ENCODE data around the gene DPY19L1. TPM values are rescaled to one million over a fixed set of nuclear protein-coding genes. Genes with fewer than 3 reads are reported as not detected.

DPY19L1 gene
- total RNA-seq, 1 experiment from 2014 or later: 92.8 TPM

GRCh38 chr7:35037526-35038341 is 449 bp upstream of the DPY19L1 start:
- in situ Hi-C loops (cut with HindIII; ENCODE audit: low pct_unique_long_range_greater_than_20kb, low sequenced_read_pairs): no loop called here
- DNase-seq (ENCODE audit: low read depth, low spot score): peak; percentile 96

- in situ Hi-C loops (cut with HindIII; ENCODE audit: low pct_unique_long_range_greater_than_20kb, low sequenced_read_pairs): no loop called here
- peak; percentile 62 for DNase-seq (ENCODE audit: low read depth, low spot score)
Measured at GRCh38 chr7:35036361-35037171, 719 bp downstream of the DPY19L1 start.

- peak; percentile 55 for DNase-seq (ENCODE audit: low read depth, low spot score)
- in situ Hi-C loops (cut with HindIII; ENCODE audit: low pct_unique_long_range_greater_than_20kb, low sequenced_read_pairs): no loop called here
Measured at GRCh38 chr7:35035511-35035961, 1.7 kb downstream of the DPY19L1 start.

- DNase-seq (ENCODE audit: low read depth, low spot score): no peak
Measured at GRCh38 chr7:35032166-35032565, 5.1 kb downstream of the DPY19L1 start.

GRCh38 chr7:35030848-35031247 is 6.4 kb downstream of the DPY19L1 start:
- in situ Hi-C loops (cut with HindIII; ENCODE audit: low pct_unique_long_range_greater_than_20kb, low sequenced_read_pairs): no loop called here
- no peak for DNase-seq (ENCODE audit: low read depth, low spot score)

More at GRCh38 chr7:35032166-35032565, 5.1 kb downstream of the DPY19L1 start:
- in situ Hi-C loops (cut with HindIII; ENCODE audit: low pct_unique_long_range_greater_than_20kb, low sequenced_read_pairs): no loop called here

- no peak for DNase-seq (ENCODE audit: low read depth, low spot score)
- in situ Hi-C loops (cut with HindIII; ENCODE audit: low pct_unique_long_range_greater_than_20kb, low sequenced_read_pairs): no loop called here
Measured at GRCh38 chr7:35029311-35029710, 8.0 kb downstream of the DPY19L1 start.

- in situ Hi-C loops (cut with HindIII; ENCODE audit: low pct_unique_long_range_greater_than_20kb, low sequenced_read_pairs): no loop called here
- no peak for DNase-seq (ENCODE audit: low read depth, low spot score)
Measured at GRCh38 chr7:35026150-35026549, 11.1 kb downstream of the DPY19L1 start.

GRCh38 chr7:35025369-35025870 is 11.9 kb downstream of the DPY19L1 start:
- DNase-seq (ENCODE audit: low read depth, low spot score): no peak
- in situ Hi-C loops (cut with HindIII; ENCODE audit: low pct_unique_long_range_greater_than_20kb, low sequenced_read_pairs): no loop called here

GRCh38 chr7:35024298-35024697 is 13.0 kb downstream of the DPY19L1 start:
- in situ Hi-C loops (cut with HindIII; ENCODE audit: low pct_unique_long_range_greater_than_20kb, low sequenced_read_pairs): no loop called here
- DNase-seq (ENCODE audit: low read depth, low spot score): no peak

- in situ Hi-C loops (cut with HindIII; ENCODE audit: low pct_unique_long_range_greater_than_20kb, low sequenced_read_pairs): no loop called here
- no peak for DNase-seq (ENCODE audit: low read depth, low spot score)
Measured at GRCh38 chr7:35022725-35023124, 14.6 kb downstream of the DPY19L1 start.

- no peak for DNase-seq (ENCODE audit: low read depth, low spot score)
- in situ Hi-C loops (cut with HindIII; ENCODE audit: low pct_unique_long_range_greater_than_20kb, low sequenced_read_pairs): no loop called here
Measured at GRCh38 chr7:35021445-35021844, 15.8 kb downstream of the DPY19L1 start.

- DNase-seq (ENCODE audit: low read depth, low spot score): peak; percentile 36
- in situ Hi-C loops (cut with HindIII; ENCODE audit: low pct_unique_long_range_greater_than_20kb, low sequenced_read_pairs): no loop called here
Measured at GRCh38 chr7:35019801-35020200, 17.5 kb downstream of the DPY19L1 start.

GRCh38 chr7:35019179-35019729 is 18.0 kb downstream of the DPY19L1 start:
- in situ Hi-C loops (cut with HindIII; ENCODE audit: low pct_unique_long_range_greater_than_20kb, low sequenced_read_pairs): no loop called here
- no peak for DNase-seq (ENCODE audit: low read depth, low spot score)

GRCh38 chr7:35015346-35015859 is 21.9 kb downstream of the DPY19L1 start:
- peak; percentile 47 for DNase-seq (ENCODE audit: low read depth, low spot score)
- in situ Hi-C loops (cut with HindIII; ENCODE audit: low pct_unique_long_range_greater_than_20kb, low sequenced_read_pairs): no loop called here

- DNase-seq (ENCODE audit: low read depth, low spot score): no peak
- in situ Hi-C loops (cut with HindIII; ENCODE audit: low pct_unique_long_range_greater_than_20kb, low sequenced_read_pairs): no loop called here
Measured at GRCh38 chr7:35012160-35012559, 25.1 kb downstream of the DPY19L1 start.

GRCh38 chr7:35011085-35011484 is 26.2 kb downstream of the DPY19L1 start:
- in situ Hi-C loops (cut with HindIII; ENCODE audit: low pct_unique_long_range_greater_than_20kb, low sequenced_read_pairs): no loop called here
- no peak for DNase-seq (ENCODE audit: low read depth, low spot score)

- DNase-seq (ENCODE audit: low read depth, low spot score): no peak
- in situ Hi-C loops (cut with HindIII; ENCODE audit: low pct_unique_long_range_greater_than_20kb, low sequenced_read_pairs): no loop called here
Measured at GRCh38 chr7:35007768-35008167, 29.5 kb downstream of the DPY19L1 start.

- in situ Hi-C loops (cut with HindIII; ENCODE audit: low pct_unique_long_range_greater_than_20kb, low sequenced_read_pairs): no loop called here
- DNase-seq (ENCODE audit: low read depth, low spot score): peak; percentile 84
Measured at GRCh38 chr7:35004531-35005095, 32.7 kb downstream of the DPY19L1 start.
